BE2C (cell line): ENCODE data around the gene DNTTIP2. TPM values are rescaled to one million over a fixed set of nuclear protein-coding genes. Genes with fewer than 3 reads are reported as not detected.
A peak's percentile ranks its signal among the peaks of the same experiment; 100 is the strongest.
"Not testable (repeated sequence)": the region's sequence is repeated elsewhere in the genome, so short reads cannot be mapped to it uniquely, and the experiment has no call there.

Source experiments
- DNase-seq: peaks from one replicate; pipeline ENCODE4 v3.0.0-alpha.2; 2020
- H3K27me3 ChIP-seq: fragments of 250-450 bp; sonication (Bioruptor Pico); 2 replicates; pipeline ENCODE4 v1.5.1; 2020; ENCODE audit warnings: mild to moderate bottlenecking
- H3K36me3 ChIP-seq: fragments of 250-450 bp; sonication (Bioruptor Pico); 2 replicates; pipeline ENCODE4 v1.5.1; 2020; ENCODE audit warnings: mild to moderate bottlenecking
- H3K4me1 ChIP-seq: fragments of 250-450 bp; sonication (Bioruptor Pico); 2 replicates; pipeline ENCODE4 v1.5.1; 2020
- H3K4me3 ChIP-seq: 2 replicates; pipeline ENCODE4 v1.5.1; 2011; ENCODE audit warnings: low read depth, low read length
- H3K9me3 ChIP-seq: fragments of 250-450 bp; sonication (Bioruptor Pico); 2 replicates; pipeline ENCODE4 v1.5.1; 2020
- polyA plus RNA-seq: library from polyadenylated mRNA; unstranded; fragments of >200 nt; gene quantifications from one replicate; pipeline ENCODE4 v1.2.1, GENCODE V29; 2012; ENCODE audit warnings: low read depth, missing spikeins; ENCODE audit not compliant: insufficient read length, insufficient read depth
- TF ChIP-seq, protein P1 (sequence below): IDR thresholded peaks from 2 replicates; pipeline ENCODE4 v1.5.1; 2012; ENCODE audit warnings: mild to moderate bottlenecking, low read depth, low read length

DNTTIP2 gene, protein sequence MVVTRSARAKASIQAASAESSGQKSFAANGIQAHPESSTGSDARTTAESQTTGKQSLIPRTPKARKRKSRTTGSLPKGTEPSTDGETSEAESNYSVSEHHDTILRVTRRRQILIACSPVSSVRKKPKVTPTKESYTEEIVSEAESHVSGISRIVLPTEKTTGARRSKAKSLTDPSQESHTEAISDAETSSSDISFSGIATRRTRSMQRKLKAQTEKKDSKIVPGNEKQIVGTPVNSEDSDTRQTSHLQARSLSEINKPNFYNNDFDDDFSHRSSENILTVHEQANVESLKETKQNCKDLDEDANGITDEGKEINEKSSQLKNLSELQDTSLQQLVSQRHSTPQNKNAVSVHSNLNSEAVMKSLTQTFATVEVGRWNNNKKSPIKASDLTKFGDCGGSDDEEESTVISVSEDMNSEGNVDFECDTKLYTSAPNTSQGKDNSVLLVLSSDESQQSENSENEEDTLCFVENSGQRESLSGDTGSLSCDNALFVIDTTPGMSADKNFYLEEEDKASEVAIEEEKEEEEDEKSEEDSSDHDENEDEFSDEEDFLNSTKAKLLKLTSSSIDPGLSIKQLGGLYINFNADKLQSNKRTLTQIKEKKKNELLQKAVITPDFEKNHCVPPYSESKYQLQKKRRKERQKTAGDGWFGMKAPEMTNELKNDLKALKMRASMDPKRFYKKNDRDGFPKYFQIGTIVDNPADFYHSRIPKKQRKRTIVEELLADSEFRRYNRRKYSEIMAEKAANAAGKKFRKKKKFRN
- 80.7 TPM for polyA plus RNA-seq

DNA sequence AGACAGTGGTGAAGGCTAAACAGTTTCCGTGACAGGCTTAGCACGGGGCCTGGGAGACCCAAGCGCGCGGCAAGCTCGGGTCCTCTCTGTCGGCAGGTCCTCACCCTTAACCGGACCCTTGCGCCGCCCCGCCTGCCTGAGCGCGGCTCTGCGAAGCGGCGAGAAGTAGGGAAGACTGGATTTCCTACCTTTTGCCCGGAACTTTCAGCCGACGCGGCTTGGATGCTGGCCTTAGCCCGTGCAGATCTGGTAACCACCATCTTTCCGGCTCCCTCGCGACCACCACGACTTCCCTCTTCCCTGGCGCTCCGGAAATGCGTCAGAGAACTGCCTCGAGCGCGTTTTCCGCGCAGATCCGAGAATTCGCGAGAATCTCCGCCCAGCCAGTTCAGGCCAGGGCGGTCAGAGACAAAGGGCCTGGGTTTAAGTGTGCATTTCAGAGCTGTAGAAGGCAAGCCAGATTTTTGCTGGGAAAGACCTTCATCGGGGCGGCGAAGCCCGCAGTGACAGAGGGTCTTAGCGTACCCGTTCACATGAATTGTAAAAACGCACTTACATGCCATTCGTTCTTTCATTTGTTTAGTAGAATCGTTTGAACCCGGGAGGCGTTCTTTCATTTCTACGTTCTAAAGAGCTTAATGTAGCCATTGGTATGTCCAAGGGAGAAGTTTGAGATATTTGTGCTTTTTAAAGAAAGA, at the start of gene DNTTIP2:
Gene DNTTIP2, minus strand, starts transcription at position 318 of the 698 bp plus-strand sequence. Its CDS starts 58 bp downstream, at position 260.
- Histone ChIP-seq H3K9me3 (no peaks in the 10 kb centered on the region), H3K4me1 (no peaks in the 10 kb centered on the region), H3K36me3 (peaks cover 18% of the 10 kb centered on the region), H3K27me3 (no peaks in the 10 kb centered on the region), H3K4me3 (peak within 1 kb of the TSS; percentile 98)
- DNase-seq = peak; percentile 83
- TF ChIP-seq, protein P1, sequence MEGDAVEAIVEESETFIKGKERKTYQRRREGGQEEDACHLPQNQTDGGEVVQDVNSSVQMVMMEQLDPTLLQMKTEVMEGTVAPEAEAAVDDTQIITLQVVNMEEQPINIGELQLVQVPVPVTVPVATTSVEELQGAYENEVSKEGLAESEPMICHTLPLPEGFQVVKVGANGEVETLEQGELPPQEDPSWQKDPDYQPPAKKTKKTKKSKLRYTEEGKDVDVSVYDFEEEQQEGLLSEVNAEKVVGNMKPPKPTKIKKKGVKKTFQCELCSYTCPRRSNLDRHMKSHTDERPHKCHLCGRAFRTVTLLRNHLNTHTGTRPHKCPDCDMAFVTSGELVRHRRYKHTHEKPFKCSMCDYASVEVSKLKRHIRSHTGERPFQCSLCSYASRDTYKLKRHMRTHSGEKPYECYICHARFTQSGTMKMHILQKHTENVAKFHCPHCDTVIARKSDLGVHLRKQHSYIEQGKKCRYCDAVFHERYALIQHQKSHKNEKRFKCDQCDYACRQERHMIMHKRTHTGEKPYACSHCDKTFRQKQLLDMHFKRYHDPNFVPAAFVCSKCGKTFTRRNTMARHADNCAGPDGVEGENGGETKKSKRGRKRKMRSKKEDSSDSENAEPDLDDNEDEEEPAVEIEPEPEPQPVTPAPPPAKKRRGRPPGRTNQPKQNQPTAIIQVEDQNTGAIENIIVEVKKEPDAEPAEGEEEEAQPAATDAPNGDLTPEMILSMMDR = no peak

DNA sequence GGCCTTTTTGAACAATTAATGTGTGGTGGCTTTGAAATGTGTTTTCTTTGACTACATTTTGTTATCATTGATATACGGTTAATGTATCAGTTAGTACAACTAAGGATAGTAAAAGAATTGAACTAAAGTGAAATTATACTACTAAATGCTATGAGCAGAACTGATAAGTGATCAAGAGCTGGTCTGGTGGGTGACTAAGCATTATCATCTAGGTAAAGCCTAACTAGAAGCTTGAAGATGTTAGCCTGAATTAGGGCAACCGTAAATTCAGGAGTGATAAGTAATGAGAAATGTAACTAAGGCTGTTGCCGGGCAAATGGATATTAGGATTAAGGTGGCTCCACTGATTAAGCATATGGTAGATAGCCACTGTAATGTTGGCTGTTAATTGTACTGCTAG, 46.2 kb upstream of the DNTTIP2 start:
- Histone ChIP-seq H3K4me1 (no peaks in the 10 kb centered on the region), H3K27me3 (no peaks in the 10 kb centered on the region), H3K4me3 (no peak overlapping the region), H3K9me3 (no peaks in the 10 kb centered on the region), H3K36me3 (no peaks in the 10 kb centered on the region)
- no peak for DNase-seq
- TF ChIP-seq, protein P1 = no peak

DNA sequence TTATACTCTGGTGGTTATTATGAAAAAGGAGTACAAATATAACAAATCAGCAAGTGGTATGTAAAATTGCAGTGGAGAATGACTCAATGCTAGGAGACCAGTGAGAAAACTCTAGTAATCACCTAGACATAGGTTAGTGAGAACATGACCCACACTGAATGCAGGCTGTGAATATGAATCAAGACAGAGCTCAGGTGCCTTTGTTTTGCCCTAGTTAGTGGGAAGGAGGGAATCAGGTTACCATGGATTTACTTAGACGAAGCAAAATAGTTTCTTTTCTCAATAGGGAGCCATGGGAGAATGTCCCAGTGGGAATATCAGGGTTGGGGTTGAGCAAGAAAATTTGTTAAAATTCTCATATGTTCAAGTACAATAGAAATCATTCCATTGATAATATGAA, 40.8 kb upstream of the DNTTIP2 start:
- Histone ChIP-seq H3K9me3 (no peaks in the 10 kb centered on the region), H3K36me3 (no peaks in the 10 kb centered on the region), H3K27me3 (no peaks in the 10 kb centered on the region), H3K4me1 (no peaks in the 10 kb centered on the region), H3K4me3 (no peak overlapping the region)
- TF ChIP-seq, protein P1 = no peak
- no peak for DNase-seq

DNA sequence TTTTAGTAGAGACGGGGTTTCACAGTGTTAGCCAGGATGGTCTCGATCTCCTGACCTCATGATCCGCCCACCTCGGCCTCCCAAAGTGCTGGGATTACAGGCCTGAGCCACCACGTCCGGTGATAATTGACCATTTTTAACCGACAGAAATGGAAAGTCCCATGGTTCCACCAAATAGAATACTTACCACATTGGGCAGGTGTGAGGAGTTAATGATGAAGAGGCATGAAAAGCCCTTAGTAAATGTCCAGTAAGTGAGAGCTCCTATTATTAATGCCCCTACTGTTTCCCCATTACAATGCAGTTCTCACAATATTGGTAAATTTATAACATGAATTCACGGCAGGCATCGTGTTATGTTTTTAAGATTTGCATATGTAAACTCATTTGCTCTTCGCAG, 38.3 kb upstream of the DNTTIP2 start:
- Histone ChIP-seq H3K9me3 (no peaks in the 10 kb centered on the region), H3K27me3 (no peaks in the 10 kb centered on the region), H3K4me1 (no peaks in the 10 kb centered on the region), H3K36me3 (no peaks in the 10 kb centered on the region), H3K4me3 (no peak overlapping the region)
- TF ChIP-seq, protein P1 = no peak
- DNase-seq = no peak

DNA sequence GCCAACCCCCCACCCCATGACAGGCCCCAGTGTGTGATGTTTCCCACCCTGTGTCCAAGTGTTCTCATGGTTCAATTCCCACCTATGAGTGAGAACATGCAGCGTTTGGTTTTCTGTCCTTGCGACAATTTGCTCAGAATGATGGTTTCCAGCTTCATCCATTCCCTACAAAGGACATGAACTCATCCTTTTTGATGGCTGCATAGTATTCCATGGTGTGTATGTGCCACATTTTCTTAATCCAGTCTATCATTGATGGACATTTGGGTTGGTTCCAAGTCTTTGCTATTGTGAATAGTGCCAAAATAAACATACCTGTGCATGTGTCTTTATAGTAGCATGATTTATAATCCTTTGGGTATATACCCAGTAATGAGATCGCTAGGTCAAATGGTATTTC, 31.9 kb upstream of the DNTTIP2 start:
- not testable (repeated sequence) for H3K27me3 ChIP-seq, DNase-seq, H3K4me1 ChIP-seq, H3K9me3 ChIP-seq, H3K4me3 ChIP-seq, H3K36me3 ChIP-seq

DNA sequence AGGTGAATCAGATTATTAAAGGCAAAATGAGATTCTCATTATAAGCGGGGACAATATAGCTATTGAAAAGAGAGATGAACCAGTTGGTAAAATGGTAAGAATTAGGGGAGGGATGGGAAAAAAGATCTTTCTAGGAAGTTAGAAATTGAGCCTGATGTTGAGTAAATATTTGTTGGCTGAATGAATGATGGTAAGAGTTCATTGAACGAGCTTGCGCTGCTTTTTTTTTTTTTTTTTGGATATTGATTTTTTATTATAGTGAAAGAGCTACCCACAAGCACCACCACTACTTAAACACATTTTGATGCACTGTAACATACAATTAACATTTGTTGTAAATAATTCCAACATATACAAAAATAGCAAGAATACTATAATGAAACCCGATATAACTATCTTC, 31.3 kb upstream of the DNTTIP2 start:
- no peaks in the 10 kb centered on the region for H3K27me3 ChIP-seq
- no peak overlapping the region for H3K4me3 ChIP-seq
- no peak for DNase-seq
- TF ChIP-seq, protein P1 = no peak
- H3K36me3 ChIP-seq = no peaks in the 10 kb centered on the region
- H3K4me1 ChIP-seq = no peaks in the 10 kb centered on the region
- H3K9me3 ChIP-seq = no peaks in the 10 kb centered on the region
